Fibroblast of skin of left quadriceps (primary cell): Measurements from ENCODE around the gene PACSIN3.

Experiments used
- DNase-seq, 2 experiments: peaks; one replicate each; pipeline ENCODE4 v3.0.0-alpha.2; 2013; ENCODE audit warnings: low read depth in 2 of 2

Gene PACSIN3

GRCh38 chr11:47152953-47153950 is 33.0 kb downstream of the PACSIN3 start:
- DNase-seq = peak; percentile 56 to 64

GRCh38 chr11:47152126-47152952 is 33.9 kb downstream of the PACSIN3 start:
- DNase-seq = no peak

GRCh38 chr11:47149782-47150181 is 36.5 kb downstream of the PACSIN3 start:
- no peak for DNase-seq

GRCh38 chr11:47148903-47149531 is 37.2 kb downstream of the PACSIN3 start:
- no peak for DNase-seq

GRCh38 chr11:47148270-47148669 is 38.0 kb downstream of the PACSIN3 start:
- no peak for DNase-seq

- no peak for DNase-seq
Measured at GRCh38 chr11:47147681-47148080, 38.6 kb downstream of the PACSIN3 start.

- DNase-seq = no peak
Measured at GRCh38 chr11:47147250-47147649, 39.0 kb downstream of the PACSIN3 start.

- no peak for DNase-seq
Measured at GRCh38 chr11:47144541-47144940, 41.7 kb downstream of the PACSIN3 start.

- DNase-seq = peak; percentile 47 to 53
Measured at GRCh38 chr11:47143322-47143721, 42.9 kb downstream of the PACSIN3 start.

GRCh38 chr11:47139878-47140277 is 46.4 kb downstream of the PACSIN3 start:
- no peak for DNase-seq

- no peak for DNase-seq
Measured at GRCh38 chr11:47137476-47137875, 48.8 kb downstream of the PACSIN3 start.

GRCh38 chr11:47136921-47137320 is 49.3 kb downstream of the PACSIN3 start:
- DNase-seq = no peak

- DNase-seq = no peak
Measured at GRCh38 chr11:47136327-47136726, 49.9 kb downstream of the PACSIN3 start.

GRCh38 chr11:47132981-47133380 is 53.3 kb downstream of the PACSIN3 start:
- no peak for DNase-seq

GRCh38 chr11:47132490-47132889 is 53.7 kb downstream of the PACSIN3 start:
- DNase-seq = no peak

GRCh38 chr11:47131136-47131535 is 55.1 kb downstream of the PACSIN3 start:
- DNase-seq = no peak

- no peak for DNase-seq
Measured at GRCh38 chr11:47130543-47130942, 55.7 kb downstream of the PACSIN3 start.
